ENCODE measurements around the gene CACNA1B.

DNA sequence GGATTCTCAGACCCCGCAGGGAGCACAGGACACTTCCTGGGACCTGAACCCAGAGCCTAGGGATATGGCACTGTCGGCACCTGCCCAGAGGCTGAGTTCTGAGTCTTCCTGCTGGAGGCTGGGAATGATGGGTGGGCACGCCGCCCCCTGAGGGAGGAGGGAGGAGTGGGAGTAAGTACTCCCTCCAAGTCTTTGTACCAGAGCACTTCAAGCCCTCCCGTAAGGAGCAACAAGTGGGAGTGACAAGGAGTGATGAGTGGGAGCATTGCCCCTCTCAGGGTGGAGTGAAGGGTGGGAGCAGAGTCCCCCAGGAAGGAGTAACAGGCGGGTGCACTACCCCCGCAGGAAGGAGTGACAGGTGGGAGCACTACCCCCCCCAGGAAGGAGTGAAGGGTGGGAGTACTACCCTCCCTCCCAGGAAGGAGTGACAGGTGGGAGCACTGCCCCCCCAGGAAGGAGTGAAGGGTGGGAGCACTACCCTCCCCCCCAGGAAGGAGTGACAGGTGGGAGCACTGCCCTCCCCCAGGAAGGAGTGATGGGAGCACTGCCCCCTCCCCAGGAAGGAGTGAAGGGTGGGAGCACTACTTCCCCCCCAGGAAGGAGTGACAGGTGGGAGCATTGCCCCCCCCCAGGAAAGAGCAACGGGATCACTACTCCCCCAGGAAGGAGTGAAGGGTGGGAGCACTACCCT, 100.1 kb downstream of the CACNA1B start:
- TF ChIP-seq POLR2A (IDR thresholded peaks at IDR 0.05) (no peak), POLR2AphosphoS5 (IDR thresholded peaks at IDR 0.05) (no peak)
- TF ChIP-seq, protein P1, sequence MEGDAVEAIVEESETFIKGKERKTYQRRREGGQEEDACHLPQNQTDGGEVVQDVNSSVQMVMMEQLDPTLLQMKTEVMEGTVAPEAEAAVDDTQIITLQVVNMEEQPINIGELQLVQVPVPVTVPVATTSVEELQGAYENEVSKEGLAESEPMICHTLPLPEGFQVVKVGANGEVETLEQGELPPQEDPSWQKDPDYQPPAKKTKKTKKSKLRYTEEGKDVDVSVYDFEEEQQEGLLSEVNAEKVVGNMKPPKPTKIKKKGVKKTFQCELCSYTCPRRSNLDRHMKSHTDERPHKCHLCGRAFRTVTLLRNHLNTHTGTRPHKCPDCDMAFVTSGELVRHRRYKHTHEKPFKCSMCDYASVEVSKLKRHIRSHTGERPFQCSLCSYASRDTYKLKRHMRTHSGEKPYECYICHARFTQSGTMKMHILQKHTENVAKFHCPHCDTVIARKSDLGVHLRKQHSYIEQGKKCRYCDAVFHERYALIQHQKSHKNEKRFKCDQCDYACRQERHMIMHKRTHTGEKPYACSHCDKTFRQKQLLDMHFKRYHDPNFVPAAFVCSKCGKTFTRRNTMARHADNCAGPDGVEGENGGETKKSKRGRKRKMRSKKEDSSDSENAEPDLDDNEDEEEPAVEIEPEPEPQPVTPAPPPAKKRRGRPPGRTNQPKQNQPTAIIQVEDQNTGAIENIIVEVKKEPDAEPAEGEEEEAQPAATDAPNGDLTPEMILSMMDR (IDR thresholded peaks at IDR 0.05 in 8 of 11, conservative IDR thresholded peaks at IDR 0.05 in 3 of 11), result no peak

Measured in spleen (tissue), 7 donors.